ENCODE measurements around the gene OPALIN. TPM values are rescaled to one million over a fixed set of nuclear protein-coding genes. Genes with fewer than 3 reads are reported as not detected.

OPALIN gene
- total RNA-seq, 4 donors from 2014 or later: not detected

DNA sequence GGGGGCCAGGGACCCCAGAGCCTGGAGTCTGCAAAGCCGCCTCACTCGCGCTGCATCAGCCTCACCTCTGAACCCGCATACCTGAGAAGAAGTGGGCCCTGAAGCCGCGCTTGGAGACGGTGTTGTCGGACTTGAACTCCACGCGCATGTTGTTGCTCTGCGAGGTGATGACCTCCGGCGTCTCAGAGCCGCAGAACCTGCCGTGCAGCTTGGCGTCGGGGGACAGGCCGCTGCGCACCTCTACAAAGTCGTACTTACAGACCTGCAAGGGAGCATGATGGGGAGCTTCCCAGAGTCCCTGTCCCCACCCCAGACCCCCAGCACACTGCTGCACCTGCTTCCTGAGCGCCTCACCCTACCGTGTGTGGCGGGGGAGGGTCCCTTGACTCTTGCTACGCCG, 25.7 kb upstream of the OPALIN start:
- WGBS, 2 donors (ENCODE audit: low coverage in 1 of 2): 0 to 74% methylated on average over 1 to 10 of the region's 25 CpGs
- no peak for ATAC-seq
- peaks cover 0 to 6% (median 0%) of the 10 kb centered on the region in 3 donors for H3K4me1 ChIP-seq
- no peak for TF ChIP-seq POLR2AphosphoS5 (IDR thresholded peaks at IDR 0.05)
- no peak for TF ChIP-seq EP300 (IDR thresholded peaks at IDR 0.05)
- TF ChIP-seq POLR2A (IDR thresholded peaks at IDR 0.05): no peak
- TF ChIP-seq CTCF (IDR thresholded peaks at IDR 0.05): no peak
- H3K4me3 ChIP-seq: no peak overlapping the region
- H3K9me3 ChIP-seq: no peaks in the 10 kb centered on the region
- peaks cover 8% of the 10 kb centered on the region for H3K27me3 ChIP-seq
- H3K27ac ChIP-seq: no peak overlapping the region
- H3K36me3 ChIP-seq: no peaks in the 10 kb centered on the region

GRCh38 chr10:96380821-96381220, 22.0 kb upstream of the OPALIN start:
- Histone ChIP-seq H3K27me3 (peaks cover 8% of the 10 kb centered on the region), H3K9me3 (no peaks in the 10 kb centered on the region), H3K27ac (no peak overlapping the region), H3K36me3 (no peaks in the 10 kb centered on the region), H3K4me3 (no peak overlapping the region), H3K4me1 (peaks cover 0 to 19% (median 12%) of the 10 kb centered on the region in 3 donors)
- ATAC-seq: peak; percentile 30
- no peak for TF ChIP-seq POLR2A (IDR thresholded peaks at IDR 0.05)
- TF ChIP-seq EP300 (IDR thresholded peaks at IDR 0.05): no peak
- no peak for TF ChIP-seq POLR2AphosphoS5 (IDR thresholded peaks at IDR 0.05)
- TF ChIP-seq CTCF (IDR thresholded peaks at IDR 0.05): no peak
- 69 to 97% methylated on average over 2 to 6 of the region's 7 CpGs for WGBS, 2 donors (ENCODE audit: low coverage in 1 of 2)

DNA sequence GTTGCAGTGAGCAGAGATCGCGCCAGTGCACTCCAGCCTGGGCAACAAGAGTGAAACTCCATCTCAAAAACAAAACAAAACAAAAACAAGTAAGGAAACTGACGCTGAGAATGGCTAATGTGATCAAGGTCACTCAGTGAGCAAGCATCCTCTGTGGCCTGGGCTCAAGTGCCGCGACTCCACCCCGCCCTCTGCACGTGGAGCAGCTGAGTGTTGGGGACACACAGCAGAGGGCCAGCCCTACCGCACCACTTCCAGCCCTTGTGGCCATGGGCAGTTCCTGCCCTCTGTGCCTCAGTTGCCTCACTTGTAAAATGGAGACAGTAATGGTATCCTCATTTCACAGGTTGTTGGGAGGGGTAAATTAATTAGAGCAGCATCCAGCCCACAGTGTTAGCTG, 21.0 kb upstream of the OPALIN start:
- H3K9me3 ChIP-seq: no peaks in the 10 kb centered on the region
- 73 to 80% methylated on average over 2 to 6 of the region's 8 CpGs for WGBS, 2 donors (ENCODE audit: low coverage in 1 of 2)
- peaks cover 0 to 29% (median 12%) of the 10 kb centered on the region in 3 donors for H3K4me1 ChIP-seq
- no peak for ATAC-seq
- H3K27me3 ChIP-seq: no peaks in the 10 kb centered on the region
- no peak overlapping the region for H3K27ac ChIP-seq
- H3K4me3 ChIP-seq: no peak overlapping the region
- TF ChIP-seq CTCF (IDR thresholded peaks at IDR 0.05) (no peak), POLR2A (IDR thresholded peaks at IDR 0.05) (no peak), EP300 (IDR thresholded peaks at IDR 0.05) (no peak), POLR2AphosphoS5 (IDR thresholded peaks at IDR 0.05) (no peak)
- no peaks in the 10 kb centered on the region for H3K36me3 ChIP-seq

GRCh38 chr10:96378741-96379140, 19.9 kb upstream of the OPALIN start:
- H3K27me3 ChIP-seq: no peaks in the 10 kb centered on the region
- TF ChIP-seq POLR2A (IDR thresholded peaks at IDR 0.05): no peak
- TF ChIP-seq CTCF (IDR thresholded peaks at IDR 0.05): no peak
- TF ChIP-seq POLR2AphosphoS5 (IDR thresholded peaks at IDR 0.05): no peak
- no peak for TF ChIP-seq EP300 (IDR thresholded peaks at IDR 0.05)
- no peak overlapping the region for H3K4me3 ChIP-seq
- H3K36me3 ChIP-seq: no peaks in the 10 kb centered on the region
- ATAC-seq: no peak
- WGBS, 2 donors (ENCODE audit: low coverage in 1 of 2): 83% methylated on average over 2 of the region's 15 CpGs; no CpG with 5 or more reads in 1 of the 2 donors
- H3K4me1 ChIP-seq: peaks cover 0 to 32% (median 12%) of the 10 kb centered on the region in 3 donors
- H3K9me3 ChIP-seq: no peaks in the 10 kb centered on the region
- no peak overlapping the region for H3K27ac ChIP-seq

DNA sequence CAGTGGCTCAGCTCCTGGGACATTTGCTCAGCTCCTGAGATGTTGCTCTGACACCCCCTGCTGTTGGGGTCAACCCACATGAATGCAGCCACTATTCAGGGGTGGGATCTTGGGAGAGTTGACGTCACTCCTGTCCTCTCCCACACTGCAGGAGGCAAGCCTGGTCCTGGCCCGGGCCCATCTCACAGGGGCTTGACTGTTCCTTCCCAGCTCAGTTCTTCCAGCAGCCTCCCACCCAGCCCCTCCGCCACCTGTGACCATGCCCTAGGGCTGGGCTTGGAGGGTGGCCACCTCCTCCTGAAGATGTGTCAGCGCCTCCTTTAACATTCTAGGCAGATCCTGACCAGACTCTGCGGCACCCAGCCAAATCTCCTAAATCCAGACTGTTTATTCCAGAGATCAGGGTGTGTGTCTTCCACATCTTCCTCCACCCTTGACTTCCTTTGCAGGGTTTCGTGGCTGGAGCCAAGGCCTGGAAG, 19.1 kb upstream of the OPALIN start:
- ATAC-seq: peak; percentile 27
- no peak for TF ChIP-seq CTCF (IDR thresholded peaks at IDR 0.05)
- TF ChIP-seq EP300 (IDR thresholded peaks at IDR 0.05): no peak
- TF ChIP-seq POLR2A (IDR thresholded peaks at IDR 0.05): no peak
- no peak for TF ChIP-seq POLR2AphosphoS5 (IDR thresholded peaks at IDR 0.05)
- Histone ChIP-seq H3K27ac (no peak overlapping the region), H3K4me3 (no peak overlapping the region), H3K9me3 (no peaks in the 10 kb centered on the region), H3K27me3 (no peaks in the 10 kb centered on the region), H3K36me3 (no peaks in the 10 kb centered on the region), H3K4me1 (peaks cover 0 to 32% (median 12%) of the 10 kb centered on the region in 3 donors)
- no CpG with 5 or more reads among the region's 6 CpGs for WGBS, 2 donors (ENCODE audit: low coverage in 1 of 2)
